ENCODE results near the gene RBM5.

Gene RBM5

DNA sequence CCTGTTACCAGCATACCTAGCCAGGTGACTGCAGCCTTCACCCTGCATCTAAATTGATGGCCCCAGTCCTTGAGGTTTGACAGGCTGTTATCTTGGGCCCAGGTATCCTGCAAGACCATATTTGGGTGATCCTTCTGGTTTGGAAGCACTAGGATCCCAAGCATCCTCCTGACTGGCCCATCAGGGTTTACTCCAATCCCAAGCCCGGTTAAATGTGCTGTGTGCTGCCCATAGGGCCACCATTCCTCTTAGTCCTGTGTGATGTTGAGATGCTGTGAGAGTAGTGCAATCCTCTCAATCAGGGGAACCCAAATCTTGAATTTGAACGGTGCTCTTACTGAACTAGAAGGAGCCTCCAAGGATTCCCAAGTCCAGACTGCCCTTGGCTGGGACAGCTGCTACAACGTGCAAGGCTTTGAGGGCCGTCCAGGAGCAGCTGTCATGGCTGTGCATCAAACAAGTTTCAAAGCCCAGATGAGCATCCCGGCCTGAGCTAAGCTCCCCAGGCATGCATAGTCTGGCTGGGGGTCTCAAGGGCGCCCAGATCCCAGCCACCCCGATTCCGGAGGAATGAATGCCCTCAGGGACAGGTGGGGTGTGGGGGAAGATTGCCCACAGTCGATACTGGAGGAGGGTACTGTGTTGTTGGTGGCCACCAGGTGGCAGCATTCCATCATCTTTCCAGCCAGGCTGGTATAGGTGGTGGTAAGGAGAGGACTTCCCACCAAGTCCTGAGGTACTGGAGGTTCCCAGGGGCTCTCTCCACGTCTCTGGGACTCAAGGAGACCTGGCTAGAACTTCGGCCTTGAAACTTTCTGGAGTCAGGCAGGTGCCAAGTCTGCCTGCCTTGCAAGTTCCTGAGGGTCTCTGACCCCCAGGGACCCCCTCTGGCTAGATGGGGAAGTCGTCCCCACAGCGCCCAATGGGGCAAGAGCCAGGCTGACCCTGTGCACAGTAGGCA, 32.6 kb downstream of the RBM5 start:
- DNase-seq: peak; percentile 76

DNA sequence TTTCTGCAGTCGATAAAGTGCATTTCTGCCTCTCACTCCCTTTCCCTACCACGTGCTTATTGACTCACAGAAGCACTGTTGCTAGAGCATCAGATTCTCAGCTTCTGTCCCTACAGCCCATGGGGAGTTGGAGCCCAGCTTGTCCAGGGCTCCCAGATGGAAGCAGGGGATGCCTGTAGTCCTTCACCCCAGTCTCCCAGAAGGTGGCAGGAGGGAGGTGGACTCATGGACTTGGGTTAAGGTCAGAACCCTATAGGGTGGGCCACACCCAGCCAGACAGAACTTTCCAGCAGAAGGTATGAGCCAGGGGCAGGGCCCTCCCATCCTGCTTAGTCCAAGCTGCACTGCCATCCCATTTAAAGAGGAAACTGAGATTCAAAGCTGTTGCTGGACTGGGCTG, 33.4 kb downstream of the RBM5 start:
- DNase-seq: no peak

DNA sequence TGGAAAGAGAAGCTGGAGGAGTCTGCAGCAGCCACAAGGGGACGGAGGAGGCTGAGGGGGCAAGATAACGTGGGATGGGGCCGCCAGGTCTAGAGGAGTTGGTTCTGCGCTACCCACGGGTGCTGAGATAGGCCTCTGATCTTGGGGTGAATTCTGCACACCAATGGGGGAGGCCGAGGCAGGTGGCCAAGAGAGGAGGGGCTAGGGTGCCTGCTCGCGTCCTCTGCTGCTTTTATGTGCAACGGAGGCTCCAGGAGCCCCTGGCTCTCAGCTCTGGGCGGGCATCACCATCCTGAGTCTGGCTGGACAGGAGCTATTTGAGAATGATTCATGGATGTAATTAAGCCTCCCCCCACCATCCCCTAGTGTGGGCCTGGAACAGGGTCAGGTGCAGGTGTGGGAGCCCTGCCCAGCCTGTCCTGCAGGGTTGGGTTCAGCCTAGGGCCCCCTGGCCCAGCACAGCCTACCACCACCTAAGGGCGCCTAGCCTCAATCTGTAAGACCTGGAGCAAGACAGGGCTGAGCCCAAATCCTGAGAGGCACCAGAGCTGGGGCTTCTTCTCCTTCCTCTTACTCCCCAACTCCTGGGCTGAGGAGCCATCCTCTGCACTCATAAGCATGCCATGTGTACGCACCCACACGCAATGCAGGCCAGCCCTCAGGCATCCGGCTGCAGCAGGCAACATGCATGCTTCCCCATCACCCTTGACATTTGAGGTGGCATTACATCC, 34.1 kb downstream of the RBM5 start:
- DNase-seq: no peak

DNA sequence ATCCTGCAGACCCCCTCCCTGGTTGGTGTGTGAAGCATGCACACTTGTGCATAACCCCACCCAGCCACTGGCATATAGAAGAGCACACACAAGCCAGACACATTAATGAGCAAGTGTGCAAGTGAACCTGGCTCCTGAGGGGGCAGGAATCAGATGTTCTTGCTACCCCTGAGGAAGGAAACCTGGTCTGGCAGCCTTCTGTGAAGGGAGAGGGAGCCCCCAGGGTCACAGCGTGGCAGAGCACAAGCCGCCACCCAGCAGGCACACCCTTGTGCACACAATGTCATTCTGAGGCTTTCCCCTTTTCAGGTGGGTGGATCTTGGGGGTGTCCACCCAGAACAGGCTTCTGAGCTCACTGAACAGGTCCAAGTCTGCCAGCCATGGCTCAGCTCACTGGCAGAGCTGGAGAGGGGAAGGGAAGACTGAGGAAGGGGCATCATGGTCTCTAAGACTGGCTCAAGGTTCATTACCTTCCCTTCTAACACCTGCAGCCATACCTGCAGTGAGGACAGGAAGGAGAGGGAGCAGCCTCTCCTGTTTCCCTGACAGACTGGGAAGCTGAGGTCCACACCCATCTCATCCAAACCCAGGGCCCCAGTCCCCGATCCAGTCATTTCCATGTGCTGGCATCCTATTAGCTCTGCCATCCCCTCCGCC, 34.8 kb downstream of the RBM5 start:
- no peak for DNase-seq

DNA sequence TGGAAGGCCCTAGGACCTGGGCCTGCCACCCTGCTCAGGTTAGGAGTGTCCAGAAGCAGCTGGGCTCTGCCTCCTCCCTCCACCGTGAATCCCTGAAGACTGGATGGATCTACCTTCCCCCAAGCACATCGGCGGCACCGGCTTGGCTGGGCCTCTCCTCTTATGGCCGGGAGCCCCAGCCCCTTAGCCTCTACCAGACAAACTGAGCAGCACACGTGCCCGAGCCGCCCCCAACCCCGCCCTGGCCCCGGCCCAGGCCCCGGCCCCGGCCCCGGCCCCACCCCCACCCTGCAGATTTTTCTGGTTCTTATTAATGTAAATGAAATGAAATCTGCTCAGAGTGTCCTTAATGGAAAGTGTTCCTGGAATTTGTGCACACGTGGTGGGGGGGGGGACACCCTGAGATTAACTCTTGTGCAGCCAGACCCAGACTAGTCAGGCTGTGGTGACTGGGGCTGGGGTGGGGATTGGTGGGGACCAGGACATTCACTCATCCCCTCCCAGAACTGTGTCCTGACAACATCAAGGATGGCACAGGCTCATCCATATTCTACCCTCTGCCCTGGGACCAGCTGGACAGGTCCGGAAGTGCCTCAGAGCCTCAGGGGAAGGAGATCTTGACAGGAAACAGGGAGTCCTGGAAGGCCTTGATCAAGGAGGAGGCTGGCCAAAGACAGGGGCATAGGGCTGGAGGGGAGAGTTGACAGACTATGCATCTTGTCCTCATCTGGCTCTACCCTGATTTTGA, 35.5 kb downstream of the RBM5 start:
- peak; percentile 49 for DNase-seq

DNA sequence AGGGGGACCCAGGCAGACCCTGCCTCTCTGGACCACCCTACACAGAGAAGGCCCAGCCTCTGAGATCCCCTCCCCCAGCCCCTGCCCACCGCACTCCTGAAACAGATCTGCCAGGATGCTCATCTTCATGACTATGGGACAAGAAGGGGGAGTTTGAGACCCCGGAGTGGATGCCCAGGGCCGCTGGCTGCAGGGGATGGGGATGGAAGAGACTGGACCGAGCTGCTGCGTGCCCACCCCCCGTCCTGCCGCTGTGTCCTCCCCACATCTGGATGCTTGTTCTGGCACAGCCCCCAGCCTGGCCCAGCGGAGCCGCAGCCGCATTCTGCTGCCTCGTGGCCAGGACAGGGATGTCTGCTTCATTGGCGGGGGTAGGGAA, 36.1 kb downstream of the RBM5 start:
- peak; percentile 33 for DNase-seq

DNA sequence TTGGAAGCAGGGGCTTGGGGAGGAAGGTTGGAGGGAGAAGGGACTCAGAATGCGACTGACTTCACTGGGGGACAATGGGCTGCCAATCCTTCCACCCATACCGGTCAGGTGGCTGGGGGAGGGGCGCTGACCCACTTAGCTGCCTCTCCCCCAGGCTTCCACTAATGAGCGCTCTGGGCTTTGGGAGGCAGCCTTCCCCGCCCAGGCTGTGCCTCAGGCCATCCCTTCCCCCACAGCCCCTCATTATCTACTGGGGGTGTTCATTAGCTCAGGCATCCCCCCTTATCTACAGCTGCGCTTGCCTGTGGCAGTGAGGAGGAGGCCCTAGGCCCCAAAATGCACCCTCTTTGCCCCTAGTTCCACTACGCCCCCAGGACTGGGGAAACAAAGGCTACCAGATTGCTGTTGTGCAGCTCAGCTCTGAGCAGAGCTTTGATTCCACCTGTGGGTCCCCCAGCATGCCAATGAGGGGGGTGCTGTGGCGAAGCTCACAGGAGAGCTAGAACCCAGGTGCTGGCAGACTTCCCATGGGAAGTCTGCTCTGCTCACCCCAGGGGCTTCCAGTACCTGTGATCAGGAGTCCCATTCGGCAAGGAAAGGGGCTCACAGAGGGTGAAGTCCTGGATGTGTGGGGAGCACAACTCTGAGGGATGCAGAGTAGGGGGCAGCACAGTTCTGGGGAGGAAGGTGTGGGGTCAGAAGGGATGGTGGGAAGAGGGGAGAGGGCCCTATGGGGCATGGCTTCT, 37.0 kb downstream of the RBM5 start:
- DNase-seq: no peak

DNA sequence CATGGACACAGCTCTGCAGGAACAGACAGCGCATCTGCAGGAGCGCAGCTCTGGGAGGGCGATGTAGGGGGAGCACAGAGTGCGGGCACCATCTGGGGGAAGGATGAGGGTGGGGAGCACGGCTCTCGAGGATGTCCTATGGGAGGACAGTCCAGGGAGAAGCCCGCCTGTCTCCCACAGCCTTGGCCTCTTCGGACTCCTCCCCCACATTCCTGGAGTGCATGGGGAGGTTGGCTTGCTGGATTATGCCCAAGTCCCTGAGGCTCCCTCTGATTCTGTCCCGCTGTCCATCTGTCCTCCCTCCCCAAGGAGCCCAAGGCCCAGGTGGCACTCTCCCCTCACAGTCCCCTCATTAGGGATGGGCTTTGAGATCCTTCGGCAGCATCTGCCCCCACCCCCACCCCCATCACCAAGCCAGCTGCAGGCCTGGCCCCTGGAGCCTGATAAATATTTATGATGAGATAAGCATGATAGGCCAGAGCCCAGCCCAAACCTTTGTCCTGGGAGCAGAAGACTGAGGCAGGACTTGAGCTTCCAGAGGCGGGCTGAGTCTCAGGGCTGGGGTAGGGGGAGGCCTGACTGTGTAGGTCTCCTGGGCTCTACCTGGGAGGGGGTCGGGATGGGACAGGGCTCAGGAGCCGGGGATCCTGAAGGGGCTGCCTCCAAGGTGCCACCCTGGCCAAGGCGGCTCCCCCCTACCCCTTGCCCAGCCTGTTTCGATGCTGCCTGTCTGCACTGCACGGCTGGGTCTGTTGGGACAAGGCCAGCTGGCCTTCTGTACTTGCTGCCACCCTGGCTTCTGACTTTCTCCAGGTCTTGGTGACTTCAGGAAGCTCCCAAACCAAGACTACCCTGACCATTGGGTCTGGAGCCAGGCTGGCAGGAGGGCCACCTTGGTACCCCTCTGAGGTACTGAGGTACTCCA, 37.8 kb downstream of the RBM5 start:
- peak; percentile 60 for DNase-seq

DNA sequence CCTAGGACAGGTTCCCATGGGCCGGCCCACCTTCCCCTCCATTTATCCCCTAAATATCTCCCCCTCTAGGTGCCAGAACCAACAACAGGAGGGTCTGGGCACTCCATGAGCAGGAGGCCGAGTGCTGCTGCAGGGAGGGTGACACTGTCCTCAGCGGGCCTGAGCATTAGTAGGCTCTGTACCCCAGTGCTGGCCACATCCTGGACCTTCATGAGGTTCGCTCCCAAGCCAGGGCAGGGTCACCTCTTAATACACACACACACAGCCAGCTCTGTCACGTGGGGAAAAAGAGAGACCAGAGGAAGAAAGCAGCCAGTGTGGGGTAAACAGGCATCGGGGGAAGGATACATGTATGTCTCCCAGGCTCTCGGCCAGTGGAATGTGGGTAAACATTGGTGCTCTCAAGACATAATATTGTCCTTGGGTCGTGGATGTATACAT, 38.6 kb downstream of the RBM5 start:
- DNase-seq: no peak

DNA sequence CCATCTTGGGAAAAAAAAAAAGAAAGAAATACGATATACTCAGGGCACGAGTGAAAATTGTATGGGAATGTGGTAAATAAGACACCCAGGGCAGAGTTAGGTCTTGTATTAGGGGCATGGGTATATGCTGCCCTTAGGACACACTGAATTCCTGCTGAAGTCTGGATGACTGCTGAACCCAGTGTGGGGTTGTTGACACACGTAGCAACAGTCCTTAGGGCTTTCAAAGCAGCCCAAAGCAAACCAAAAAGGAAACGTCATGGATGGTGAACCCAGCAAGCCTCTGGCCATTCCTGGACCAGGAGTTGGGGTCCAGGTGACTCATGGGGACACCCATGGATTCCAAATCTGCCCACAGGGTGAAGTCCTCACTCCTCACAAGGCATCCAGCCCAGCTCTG, 39.3 kb downstream of the RBM5 start:
- no peak for DNase-seq

DNA sequence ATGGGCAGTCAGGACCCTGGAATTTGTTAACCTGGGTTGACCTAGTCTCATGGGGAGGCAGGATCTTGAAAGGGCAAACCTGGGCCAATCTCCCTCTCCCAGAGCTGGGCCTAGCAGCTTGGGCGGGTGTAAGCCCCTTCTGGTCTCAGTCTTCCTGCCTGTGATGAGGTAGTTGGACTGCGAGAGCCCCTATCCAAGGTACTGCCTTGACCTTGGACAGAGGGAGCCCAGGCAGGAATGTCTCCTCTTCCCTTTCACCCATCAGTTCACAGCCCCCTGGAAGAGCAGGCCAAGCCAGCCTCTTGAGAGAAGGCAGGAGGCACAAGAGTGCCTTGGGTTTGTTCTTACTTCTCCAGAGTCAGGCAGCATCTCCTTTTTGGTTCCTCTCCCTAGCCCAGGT, 41.7 kb downstream of the RBM5 start:
- no peak for DNase-seq

DNA sequence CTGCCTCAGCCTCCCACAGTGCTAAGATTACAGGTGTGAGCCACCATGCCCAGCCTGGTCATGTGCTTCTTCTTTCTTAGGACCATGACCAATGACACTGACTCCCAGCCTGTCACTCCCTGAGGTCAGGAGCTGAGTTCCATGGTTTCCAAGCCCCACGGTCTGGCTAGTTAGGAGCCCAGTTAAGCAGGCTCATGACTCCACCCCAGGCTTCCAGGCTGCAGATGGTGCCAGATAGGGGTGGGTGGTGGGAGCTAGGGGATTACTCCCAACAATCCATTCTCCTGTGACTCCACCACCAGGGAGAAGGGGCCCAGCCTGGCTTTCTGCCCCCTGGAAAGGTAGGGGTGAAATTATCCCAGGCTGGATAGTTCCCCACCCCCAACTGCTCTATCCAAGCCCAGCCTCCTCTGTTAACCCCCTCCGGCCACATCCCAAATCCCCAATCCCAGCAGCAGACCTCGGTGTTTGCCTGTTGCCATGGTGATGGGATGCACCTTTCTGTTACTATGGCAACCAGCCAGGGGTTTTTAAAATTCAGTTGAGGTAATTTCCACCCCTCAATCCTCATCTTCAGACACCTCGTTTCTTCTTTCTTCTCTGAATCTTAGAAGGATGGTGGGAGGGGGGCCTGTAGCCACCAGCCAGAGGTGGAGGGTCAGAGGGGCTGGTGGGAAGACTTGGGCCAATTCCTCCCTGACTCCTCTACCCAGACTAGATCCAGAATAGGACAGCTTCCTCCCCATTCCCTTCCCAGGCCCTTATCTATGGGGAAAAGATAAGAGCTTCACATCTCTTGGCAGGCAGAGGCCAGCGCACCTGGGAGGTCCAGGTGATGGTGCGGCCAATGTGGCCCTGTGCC, 43.9 kb downstream of the RBM5 start:
- DNase-seq: no peak

DNA sequence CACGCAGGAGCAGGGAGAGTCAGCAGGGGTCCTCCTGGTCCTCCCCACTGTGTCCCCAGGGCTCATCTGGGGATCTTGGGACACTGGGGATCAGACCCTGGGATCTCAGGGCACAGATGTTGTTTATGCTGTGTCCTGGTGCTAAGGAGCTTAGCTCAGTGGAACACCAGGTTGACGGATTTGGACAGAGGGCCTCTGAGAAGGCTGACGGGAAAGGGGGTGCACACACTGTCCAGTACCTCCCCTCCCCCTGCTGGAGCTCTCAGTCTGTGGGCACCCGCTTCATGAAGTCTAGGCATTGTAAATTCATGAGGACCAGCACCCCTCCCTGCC, 44.5 kb downstream of the RBM5 start:
- DNase-seq: no peak

DNA sequence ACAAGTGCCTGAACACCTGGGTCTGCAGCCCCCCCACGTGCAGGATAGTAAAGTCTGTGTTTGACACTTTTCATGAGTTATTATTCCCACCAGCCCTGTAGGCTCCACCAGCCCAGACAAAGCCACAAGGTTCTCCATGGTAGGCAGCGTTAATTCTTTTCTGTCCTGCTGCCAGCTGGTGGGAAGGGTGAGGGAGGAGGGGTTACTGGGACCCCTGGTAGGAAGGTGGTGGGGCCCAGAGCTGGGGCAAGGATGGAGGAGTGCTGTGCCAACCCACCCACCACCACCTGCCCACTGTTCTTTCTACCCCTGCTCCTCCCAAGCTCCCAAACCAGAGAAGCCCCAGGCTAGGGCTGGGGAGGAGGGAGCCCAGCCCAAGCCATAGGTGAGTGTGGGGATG, 45.6 kb downstream of the RBM5 start:
- DNase-seq: no peak

DNA sequence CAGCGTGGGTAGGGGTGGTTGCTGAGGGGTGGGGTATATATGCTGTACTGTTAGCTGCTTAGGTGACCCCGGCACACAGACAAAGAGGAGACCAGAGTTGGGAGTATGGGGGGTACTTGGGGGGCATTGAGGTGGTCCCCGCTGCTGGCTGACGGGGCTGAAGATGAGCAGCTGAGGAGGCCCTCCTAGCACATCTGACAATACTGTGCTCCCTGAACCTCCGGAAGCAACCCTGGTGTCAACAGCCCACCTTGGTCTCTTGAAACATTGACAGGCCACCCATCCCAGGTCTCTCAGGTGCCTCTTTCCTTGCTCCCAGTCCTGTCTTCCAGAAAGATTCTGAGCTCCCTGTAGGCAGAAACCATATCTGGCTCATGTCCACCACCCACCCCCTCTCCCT, 47.2 kb downstream of the RBM5 start:
- DNase-seq: no peak

DNA sequence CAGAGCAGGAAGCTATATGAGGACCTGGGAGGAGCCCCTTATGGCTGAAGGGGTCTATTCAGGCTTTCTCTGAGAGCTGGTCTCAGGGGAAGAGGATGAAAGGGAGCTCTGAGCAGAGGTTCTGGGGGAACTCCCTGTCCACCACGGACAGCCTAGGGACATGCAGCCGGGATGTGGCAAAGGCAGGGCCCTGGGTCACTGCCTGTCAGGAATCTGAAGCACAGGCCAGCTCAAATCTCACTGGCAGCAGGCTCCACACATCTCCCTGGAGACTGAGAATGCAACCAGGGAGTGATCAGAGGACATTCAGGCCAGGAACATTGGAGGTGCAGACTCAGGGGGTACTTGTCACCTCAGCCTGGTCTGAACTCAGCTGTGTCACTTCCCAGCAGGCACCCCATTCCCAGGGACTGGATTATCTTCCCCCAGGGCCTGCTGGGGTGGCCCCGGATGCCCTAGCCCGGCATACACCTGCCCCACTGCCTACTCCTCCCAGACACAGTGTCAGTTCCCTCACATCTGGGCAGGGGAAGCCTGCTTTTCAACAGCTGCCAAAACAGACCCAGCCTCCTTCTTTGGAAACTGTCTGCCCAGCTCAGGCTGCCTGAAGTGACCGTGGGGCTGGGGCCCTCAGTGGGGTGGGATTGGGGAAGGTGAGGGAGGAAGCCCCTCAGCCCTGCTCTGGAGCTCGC, 48.1 kb downstream of the RBM5 start:
- DNase-seq: no peak

DNA sequence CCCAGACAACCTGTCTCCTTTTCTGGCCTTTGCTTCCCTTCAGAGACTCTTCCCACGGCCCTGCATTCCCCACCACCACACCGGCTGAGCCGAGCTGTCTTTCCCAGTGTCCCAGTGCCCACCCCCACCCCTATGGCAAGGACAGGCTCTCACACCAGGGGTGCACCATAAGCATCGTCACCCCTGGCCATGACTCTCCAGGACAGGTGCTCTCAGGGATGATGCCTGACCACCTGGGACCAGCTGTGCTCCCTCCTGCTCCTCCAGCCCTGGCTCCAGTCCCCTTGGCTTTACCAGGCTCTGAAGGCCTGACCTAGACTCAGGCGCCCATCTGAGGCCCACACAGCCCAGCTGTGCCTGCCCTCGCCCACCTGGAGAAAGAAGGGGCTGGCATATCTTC, 48.8 kb downstream of the RBM5 start:
- no peak for DNase-seq

DNA sequence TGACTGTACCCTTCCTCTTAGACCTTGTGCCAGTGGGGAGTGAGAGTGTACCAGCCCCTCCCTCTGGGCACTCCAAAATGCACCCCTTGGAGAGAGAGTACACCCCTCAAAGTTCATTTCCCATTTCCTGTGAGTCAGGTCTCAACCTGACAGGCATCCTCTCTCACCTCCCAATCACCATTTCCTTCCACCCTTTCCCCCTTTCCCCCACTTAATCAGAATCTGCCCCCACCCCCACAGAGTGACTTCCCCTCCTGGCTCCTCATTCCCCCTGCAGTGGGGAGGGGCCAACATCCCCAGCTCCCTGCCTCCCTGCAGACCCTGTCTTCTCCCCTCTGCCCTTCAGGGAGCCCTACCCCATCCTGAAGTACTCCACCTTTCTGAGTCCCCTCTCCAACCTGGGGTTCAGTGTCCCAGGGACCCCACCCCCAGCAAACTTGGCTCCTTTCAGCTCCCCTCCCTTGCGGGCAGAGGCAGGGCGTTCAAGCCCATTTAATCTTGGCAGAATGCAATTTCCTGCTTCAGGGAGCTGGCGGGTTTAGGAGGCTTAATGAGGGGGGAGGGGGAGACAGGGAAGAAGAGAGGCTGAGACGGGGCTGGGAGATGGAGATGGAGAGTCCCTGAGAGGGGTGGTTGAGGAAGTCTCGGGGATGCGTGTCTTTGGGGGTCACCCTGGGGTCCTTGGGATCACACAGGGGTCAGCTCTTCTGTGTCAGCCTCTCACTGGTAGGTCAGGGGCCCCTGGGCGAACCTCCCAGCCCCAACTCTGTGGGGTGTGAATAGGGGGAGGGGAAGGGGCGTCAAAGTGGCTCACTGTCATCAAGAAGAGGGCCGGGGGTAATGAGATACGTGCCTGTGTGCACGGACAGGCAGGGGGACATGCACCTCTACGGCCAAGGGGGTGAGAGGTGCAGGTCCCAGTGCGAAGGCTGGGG, 49.8 kb downstream of the RBM5 start:
- peak; percentile 62 for DNase-seq

Measured in fibroblast of skin of abdomen (primary cell).